ENCODE results near the gene C12orf76.
"Not testable (repeated sequence)": the region's sequence is repeated elsewhere in the genome, so short reads cannot be mapped to it uniquely, and the experiment has no call there.

Gene C12orf76, protein sequence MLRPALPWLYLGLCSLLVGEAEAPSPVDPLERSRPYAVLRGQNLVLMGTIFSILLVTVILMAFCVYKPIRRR

GRCh38 chr12:110048242-110049027, at the start of gene C12orf76:
Gene C12orf76 (minus strand): TSS chr12:110048522. CDS start chr12:110048495, 27 bp downstream.
- peak; percentile 94 to 98 for DNase-seq

DNA sequence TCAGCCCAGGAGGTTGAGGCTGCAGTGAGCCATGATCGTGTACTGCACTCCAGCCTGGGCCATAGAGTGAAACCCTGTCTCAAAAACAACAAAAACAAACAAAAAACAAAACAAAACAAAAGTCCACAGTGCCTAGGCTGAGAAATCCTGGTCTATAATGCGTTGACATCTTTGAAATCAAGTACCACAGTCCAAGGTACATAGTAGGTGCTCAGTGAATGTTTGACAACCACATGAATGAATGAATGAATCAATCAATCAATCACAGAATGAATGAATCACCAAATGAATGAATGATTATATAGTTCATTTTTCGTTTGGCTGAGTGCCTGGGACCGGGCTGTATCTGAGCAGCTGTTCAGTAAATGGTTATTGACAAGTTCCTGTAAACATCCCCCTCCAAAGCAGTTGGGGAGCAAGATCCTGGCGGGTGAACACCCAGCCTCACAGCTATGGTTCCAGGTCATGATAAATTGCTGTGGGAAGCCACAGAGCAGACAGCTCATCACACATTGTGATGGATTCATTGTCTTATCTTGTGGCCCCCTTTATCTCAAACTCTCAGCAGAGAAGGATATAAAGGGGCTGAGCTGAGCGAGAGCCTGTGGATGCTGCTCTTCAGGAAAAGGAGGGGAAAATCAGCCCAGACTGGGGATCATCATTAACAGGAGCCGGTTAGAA, 45.4 kb upstream of the C12orf76 start:
- no peak for DNase-seq

DNA sequence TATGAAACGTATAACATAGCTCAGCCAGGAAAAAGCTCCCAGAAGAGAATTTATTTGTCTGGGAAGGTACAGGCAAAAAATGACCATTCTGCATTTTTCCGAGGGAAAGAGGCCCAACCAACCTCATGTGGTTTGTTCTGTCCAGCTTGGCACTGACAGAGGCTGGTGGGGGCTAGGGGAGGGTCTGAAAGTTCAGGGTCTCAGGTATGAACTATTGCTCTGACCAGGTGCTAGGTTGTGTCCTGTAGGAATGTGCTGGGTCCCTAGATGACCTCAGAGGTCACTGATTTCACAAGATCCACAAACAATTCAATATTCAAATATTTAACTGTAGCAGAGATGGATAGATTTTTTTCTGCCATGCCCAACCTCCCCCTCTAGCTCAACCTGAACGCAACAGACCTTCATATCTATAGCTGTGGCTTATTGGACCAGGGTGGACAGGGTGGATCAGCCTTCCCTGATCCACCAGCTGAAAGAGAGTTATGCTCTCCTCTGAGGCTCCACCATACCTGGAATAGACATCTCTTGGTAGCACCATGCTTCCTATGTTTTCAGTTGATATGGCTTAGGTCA, 42.9 kb upstream of the C12orf76 start:
- DNase-seq: no peak

- DNase-seq: no peak
Observed at GRCh38 chr12:110090266-110091135, 42.2 kb upstream of the C12orf76 start.

GRCh38 chr12:110088936-110089335, 40.6 kb upstream of the C12orf76 start:
- DNase-seq: no peak

DNA sequence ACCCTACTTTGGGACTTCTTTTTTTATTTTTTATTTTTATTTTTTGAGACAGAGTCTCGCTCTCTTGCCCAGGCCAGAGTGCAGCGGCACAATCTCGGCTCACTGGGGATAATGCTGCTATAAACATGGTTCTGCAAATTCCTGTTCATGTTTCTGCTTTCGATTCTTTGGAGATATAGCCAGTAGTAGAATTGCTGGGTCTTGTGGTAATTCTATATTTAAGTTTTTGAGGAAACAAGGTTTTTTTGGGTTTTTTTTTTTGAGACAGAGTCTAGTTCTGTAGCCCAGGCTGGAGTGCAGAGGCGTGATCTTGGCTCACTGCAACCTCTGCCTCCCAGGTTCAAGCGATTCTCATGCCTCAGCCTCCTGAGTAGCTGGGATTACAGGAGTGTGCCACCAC, 39.9 kb upstream of the C12orf76 start:
- not testable (repeated sequence) for DNase-seq

GRCh38 chr12:110084314-110085015, 36.1 kb upstream of the C12orf76 start:
- no peak for DNase-seq

- DNase-seq: no peak
Observed at GRCh38 chr12:110080410-110080809, 32.1 kb upstream of the C12orf76 start.

DNA sequence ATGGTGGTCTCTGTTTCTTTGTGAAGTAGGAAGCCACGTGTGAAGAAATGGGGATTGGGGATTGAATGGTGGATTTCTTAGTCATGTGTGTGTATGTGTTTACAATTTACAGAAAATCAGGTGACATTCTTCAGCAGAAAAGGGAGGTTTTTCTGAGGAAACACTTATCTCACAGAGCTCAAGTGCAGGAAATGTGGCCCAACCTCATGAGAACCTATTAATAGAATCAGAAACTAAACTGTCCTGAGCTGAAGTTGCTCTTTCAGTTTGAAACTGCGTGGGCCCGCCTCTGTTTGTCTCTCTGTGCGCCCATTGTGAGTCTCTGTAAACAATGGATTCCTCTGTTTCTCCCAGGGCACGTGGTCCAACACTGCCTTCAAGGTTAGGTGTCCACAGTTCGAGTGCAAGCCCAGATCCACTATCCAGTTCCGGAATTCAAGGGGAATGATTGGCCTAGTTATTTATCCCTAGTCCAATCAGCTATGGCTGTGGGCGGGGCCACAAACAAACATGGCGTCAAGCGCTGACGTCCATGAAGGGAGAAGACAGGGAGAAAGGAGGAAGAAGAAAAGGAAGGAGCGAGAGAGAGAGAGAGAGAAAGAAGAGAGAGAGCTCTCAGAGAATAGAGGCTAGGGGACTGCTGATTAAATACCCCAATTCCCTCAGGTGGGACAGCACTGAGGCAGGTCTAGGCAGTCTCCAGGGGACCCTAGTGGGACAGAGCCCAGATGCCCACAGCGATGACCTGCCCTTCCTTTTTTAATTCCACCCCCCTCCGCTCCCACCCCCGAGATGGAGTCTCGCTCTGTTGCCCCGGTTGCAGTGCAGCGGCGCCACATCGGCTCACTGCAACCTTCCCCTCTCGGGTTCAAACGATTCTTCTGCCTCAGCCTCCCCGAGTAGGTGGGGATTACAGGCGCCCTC, 31.4 kb upstream of the C12orf76 start:
- no peak for DNase-seq

- DNase-seq: no peak
Observed at GRCh38 chr12:110077800-110078199, 29.5 kb upstream of the C12orf76 start.

- no peak for DNase-seq
Observed at GRCh38 chr12:110075880-110076279, 27.6 kb upstream of the C12orf76 start.

DNA sequence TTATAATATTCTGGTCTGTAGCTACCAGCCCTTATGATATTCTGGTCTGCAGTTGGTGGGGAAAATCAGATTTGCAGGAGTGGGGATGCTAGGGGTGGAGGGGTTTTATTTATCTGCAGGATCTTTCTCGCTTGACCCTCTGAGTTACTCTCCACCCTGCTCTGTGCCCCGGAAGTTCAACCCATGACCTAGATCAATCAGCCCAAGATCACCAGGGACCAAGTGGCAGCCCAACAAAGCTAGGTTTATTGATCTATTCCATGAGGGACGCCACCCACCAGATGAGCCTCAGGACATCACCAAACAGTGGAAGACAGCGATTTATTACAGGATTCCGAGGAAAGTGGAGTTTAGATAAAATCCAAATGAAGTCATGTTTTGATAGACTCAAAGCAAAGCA, 25.8 kb upstream of the C12orf76 start:
- DNase-seq: no peak

- peak; percentile 81 to 89 for DNase-seq
Observed at GRCh38 chr12:110073049-110073831, 24.9 kb upstream of the C12orf76 start.

GRCh38 chr12:110072636-110073035, 24.3 kb upstream of the C12orf76 start:
- not testable (repeated sequence) for DNase-seq

GRCh38 chr12:110071967-110072366, 23.6 kb upstream of the C12orf76 start:
- no peak for DNase-seq

GRCh38 chr12:110071504-110071903, 23.2 kb upstream of the C12orf76 start:
- no peak for DNase-seq

DNA sequence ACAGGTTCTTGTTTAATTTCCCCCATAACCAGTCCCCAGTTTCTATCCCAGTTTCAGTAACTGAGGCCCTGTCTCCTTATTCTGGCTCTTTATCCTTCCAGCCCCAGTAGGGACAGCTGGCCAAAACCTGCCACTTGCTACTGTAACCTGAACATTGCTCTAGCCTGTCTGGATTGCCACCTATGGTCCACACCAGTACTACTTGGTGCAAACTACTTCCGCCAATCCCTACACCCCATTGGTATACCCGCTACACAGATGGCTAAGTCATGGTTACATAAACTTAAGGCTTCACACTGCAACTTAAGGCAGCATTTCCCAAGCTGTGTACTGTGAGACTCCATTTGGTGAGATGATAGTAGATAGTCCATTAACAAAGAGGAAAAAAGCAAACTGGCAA, 20.3 kb upstream of the C12orf76 start:
- no peak for DNase-seq

DNA sequence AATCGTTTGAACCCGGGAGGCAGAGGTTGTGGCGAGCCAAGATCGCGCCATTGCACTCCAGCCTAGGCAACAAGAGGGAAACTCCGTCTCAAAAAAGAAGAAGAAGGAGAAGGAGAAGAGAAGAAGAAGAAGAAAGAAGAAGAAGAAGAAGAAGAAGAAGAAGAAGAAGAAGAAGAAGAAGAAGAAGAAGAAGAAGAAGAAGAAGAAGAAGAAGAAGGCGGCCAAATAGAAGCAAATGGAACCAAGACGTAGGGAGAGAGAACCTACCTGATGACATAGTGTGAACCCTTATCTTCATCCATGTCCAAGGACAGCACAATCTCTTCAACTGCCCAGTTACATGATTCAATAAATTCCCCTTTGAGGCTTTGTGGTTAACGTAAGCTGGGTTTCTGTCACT, 19.8 kb upstream of the C12orf76 start:
- DNase-seq: not testable (repeated sequence)

- DNase-seq: no peak
Observed at GRCh38 chr12:110067531-110067930, 19.2 kb upstream of the C12orf76 start.

DNA sequence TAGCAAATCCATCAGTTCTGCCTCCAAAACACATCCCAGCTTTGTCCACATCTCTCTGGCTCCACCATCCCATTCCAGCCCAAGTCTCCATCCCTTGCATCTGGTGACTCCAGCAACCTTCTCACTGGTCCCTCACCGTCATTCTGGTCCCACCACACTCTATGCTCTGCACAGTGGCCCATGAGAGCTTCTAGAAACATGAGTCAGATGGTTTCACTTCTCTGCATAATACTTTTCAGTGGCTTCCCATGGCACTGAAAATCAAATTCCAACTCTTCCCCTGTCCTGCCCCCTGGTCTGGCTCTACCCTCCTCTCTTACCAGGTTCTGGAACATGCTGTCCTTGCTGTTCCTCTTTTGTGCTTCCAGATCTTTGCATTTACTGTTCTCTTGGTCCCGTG, 17.2 kb upstream of the C12orf76 start:
- no peak for DNase-seq

Measured in NCI-H2081 (cell line).